Activated CD4-positive, alpha-beta T cell treated with anti-CD3 and anti-CD28 coated beads, Interleukin-2, amount 10 ng/mL, durations not matched to agents 24 days and 14 days (primary cell): ENCODE measurements around the gene TTLL5. TPM values are rescaled to one million over a fixed set of nuclear protein-coding genes. Genes with fewer than 3 reads are reported as not detected.

ENCODE experiments used
- DNase-seq: peaks from one replicate; pipeline ENCODE4 v3.0.0; 2022
- H3K27ac Mint-ChIP-seq: one replicate; pipeline ENCODE4 v1.8.0; 2022; ENCODE audit warnings: mild to moderate bottlenecking, mixed read lengths
- H3K27me3 Mint-ChIP-seq: one replicate; pipeline ENCODE4 v1.8.0; 2022; ENCODE audit warnings: mixed read lengths
- H3K36me3 Mint-ChIP-seq: one replicate; pipeline ENCODE4 v1.8.0; 2022; ENCODE audit warnings: low read depth, mild to moderate bottlenecking, mixed read lengths
- H3K4me1 Mint-ChIP-seq: one replicate; pipeline ENCODE4 v1.8.0; 2021; ENCODE audit warnings: mixed read lengths
- H3K4me3 Mint-ChIP-seq: one replicate; pipeline ENCODE4 v1.8.0; 2022; ENCODE audit warnings: mild to moderate bottlenecking, moderate library complexity, mixed read lengths
- H3K9me3 Mint-ChIP-seq: one replicate; pipeline ENCODE4 v1.8.0; 2021; ENCODE audit warnings: mixed read lengths
- intact Hi-C: fragments of 100-400 bp; cut with micrococcal nuclease; formaldehyde crosslinking; loops from one replicate; pipeline ENCODE4 v1.15.1; 2023
- total RNA-seq: library from RNA; stranded (reverse); gene quantifications from 2 replicates; pipeline ENCODE4 v1.2.3, GENCODE V29; 2022

Gene TTLL5
- total RNA-seq, 1 donor from 2014 or later = 35.5 TPM

DNA sequence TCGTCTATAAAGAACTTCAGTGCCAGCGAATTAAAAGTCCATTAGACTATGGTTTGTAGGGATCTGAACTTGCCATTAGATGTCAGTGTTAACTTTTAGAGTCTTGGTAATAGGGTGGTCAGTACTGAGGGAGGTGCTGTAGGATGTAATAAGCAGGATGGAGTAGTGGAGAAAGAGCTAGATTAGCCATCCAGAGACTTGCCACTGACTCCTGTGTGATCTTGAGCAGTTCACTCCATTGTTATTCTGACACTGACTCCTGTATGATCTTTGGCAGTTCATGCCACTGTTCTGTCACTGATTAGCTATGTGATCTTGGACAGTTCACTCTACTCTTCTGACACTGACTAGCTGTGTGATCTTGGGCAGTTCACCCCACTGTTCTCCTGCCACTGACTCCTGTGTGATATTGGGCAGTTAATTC lies 133.6 kb downstream of the TTLL5 start:
- DNase-seq = no peak
- Mint-ChIP-seq H3K4me1 (no peaks in the 10 kb centered on the region), H3K9me3 (peaks cover 10% of the 10 kb centered on the region), H3K4me3 (no peak overlapping the region), H3K27ac (no peak overlapping the region), H3K27me3 (no peaks in the 10 kb centered on the region), H3K36me3 (peaks cover 35% of the 10 kb centered on the region)
- intact Hi-C loops = no loop called here

- no peaks in the 10 kb centered on the region for H3K4me1 Mint-ChIP-seq
- DNase-seq = no peak
- H3K4me3 Mint-ChIP-seq = no peak overlapping the region
- peaks cover 47% of the 10 kb centered on the region for H3K36me3 Mint-ChIP-seq
- intact Hi-C loops = no loop called here
- no peaks in the 10 kb centered on the region for H3K27me3 Mint-ChIP-seq
- H3K9me3 Mint-ChIP-seq = peaks cover 11% of the 10 kb centered on the region
- no peak overlapping the region for H3K27ac Mint-ChIP-seq
Measured at GRCh38 chr14:75800792-75801191, 139.7 kb downstream of the TTLL5 start.

DNA sequence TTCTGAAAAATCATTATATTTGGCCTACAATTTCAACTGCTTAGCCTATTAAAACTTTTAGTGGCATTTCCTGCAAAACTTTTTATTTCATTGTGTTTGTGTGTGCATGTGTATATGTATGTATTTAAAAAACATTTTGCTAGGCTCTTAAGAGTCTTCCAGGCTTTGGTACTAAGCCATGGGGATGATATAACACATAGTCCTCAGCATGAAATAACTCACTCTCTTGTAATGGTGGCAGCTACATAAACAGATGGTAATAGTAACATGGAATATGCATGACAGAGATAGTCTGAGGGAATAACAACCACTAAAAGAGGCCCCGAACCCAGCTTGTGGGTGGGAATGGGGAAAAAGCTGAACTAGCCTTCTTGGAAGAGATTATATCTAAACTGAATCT lies 141.4 kb downstream of the TTLL5 start:
- Mint-ChIP-seq H3K27me3 (no peaks in the 10 kb centered on the region), H3K27ac (no peak overlapping the region), H3K4me3 (no peak overlapping the region), H3K4me1 (no peaks in the 10 kb centered on the region), H3K9me3 (peaks cover 11% of the 10 kb centered on the region), H3K36me3 (peaks cover 36% of the 10 kb centered on the region)
- intact Hi-C loops = no loop called here
- DNase-seq = no peak

- no peak overlapping the region for H3K27ac Mint-ChIP-seq
- H3K4me3 Mint-ChIP-seq = no peak overlapping the region
- H3K9me3 Mint-ChIP-seq = peaks cover 10% of the 10 kb centered on the region
- intact Hi-C loops = no loop called here
- H3K36me3 Mint-ChIP-seq = peaks cover 25% of the 10 kb centered on the region
- DNase-seq = no peak
- no peaks in the 10 kb centered on the region for H3K4me1 Mint-ChIP-seq
- H3K27me3 Mint-ChIP-seq = no peaks in the 10 kb centered on the region
Measured at GRCh38 chr14:75803765-75804164, 142.7 kb downstream of the TTLL5 start.

DNA sequence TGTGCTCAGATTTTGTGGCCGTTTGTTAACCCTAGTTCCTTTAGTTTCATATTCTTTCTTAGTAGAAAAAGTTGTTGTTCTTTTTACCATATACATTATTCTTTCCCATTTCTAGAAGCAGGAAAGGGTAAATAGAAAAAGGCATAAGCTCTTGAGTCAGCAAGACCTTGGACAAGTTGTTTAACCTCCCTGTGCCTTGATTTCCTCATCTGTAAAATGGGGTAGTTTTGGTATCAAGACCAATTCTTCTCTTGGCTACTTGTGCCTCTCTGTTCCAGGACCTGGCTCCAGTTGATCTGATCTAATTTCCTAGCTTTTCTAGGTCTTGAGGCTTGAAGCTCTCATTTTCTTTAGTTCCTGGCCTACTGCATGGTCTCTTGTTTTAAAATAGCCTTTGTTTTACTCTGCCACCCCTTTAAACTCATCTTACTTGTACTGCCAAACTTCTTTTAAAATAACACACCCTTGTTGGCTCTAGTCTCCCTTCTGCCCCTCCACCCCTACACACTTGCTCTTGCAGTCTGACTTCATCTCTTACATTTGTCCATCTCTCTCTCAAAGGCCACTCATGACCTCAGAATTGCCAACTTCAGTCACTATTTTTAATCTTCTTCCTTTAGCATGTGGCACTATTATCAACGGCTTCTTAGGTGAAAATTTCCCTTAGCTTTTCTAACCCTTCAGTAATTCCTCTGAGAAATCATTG lies 143.7 kb downstream of the TTLL5 start:
- Mint-ChIP-seq H3K4me3 (no peak overlapping the region), H3K27me3 (no peaks in the 10 kb centered on the region), H3K9me3 (peaks cover under 1% of the 10 kb centered on the region), H3K36me3 (peaks cover 18% of the 10 kb centered on the region), H3K27ac (peak overlapping the region; percentile 0), H3K4me1 (no peaks in the 10 kb centered on the region)
- DNase-seq = no peak
- intact Hi-C loops = no loop called here

DNA sequence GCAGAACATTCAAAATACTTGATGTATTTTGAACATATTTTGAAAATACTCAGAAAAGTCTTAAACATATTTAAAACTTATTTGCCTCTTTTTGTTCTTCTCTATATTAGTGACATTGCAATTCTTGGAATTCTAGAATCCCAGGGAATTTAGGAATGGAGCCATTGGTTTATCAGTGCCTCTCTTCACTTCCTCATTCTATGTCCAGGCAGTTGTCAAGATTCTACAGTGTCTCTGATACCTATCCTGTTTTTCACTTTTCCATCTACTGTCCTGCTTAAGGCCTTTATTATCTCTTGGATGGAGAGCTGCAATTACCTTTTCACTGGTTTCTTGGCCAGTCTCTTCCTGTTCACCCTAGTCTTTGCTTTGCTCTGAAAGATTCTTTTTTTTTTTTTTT lies 144.6 kb downstream of the TTLL5 start:
- intact Hi-C loops = no loop called here
- no peaks in the 10 kb centered on the region for H3K27me3 Mint-ChIP-seq
- H3K27ac Mint-ChIP-seq = no peak overlapping the region
- no peaks in the 10 kb centered on the region for H3K4me1 Mint-ChIP-seq
- peaks cover 8% of the 10 kb centered on the region for H3K36me3 Mint-ChIP-seq
- no peak for DNase-seq
- H3K9me3 Mint-ChIP-seq = no peaks in the 10 kb centered on the region
- H3K4me3 Mint-ChIP-seq = no peak overlapping the region

GRCh38 chr14:75806352-75806832 lies 145.3 kb downstream of the TTLL5 start:
- intact Hi-C loops = no loop called here
- Mint-ChIP-seq H3K27me3 (no peaks in the 10 kb centered on the region), H3K9me3 (no peaks in the 10 kb centered on the region), H3K4me1 (no peaks in the 10 kb centered on the region), H3K27ac (no peak overlapping the region), H3K4me3 (no peak overlapping the region), H3K36me3 (peaks cover 8% of the 10 kb centered on the region)
- no peak for DNase-seq

- H3K4me1 Mint-ChIP-seq = no peaks in the 10 kb centered on the region
- DNase-seq = no peak
- peaks cover 3% of the 10 kb centered on the region for H3K36me3 Mint-ChIP-seq
- no peak overlapping the region for H3K4me3 Mint-ChIP-seq
- H3K9me3 Mint-ChIP-seq = no peaks in the 10 kb centered on the region
- intact Hi-C loops = no loop called here
- H3K27me3 Mint-ChIP-seq = no peaks in the 10 kb centered on the region
- H3K27ac Mint-ChIP-seq = no peak overlapping the region
Measured at GRCh38 chr14:75807667-75808360, 146.8 kb downstream of the TTLL5 start.

DNA sequence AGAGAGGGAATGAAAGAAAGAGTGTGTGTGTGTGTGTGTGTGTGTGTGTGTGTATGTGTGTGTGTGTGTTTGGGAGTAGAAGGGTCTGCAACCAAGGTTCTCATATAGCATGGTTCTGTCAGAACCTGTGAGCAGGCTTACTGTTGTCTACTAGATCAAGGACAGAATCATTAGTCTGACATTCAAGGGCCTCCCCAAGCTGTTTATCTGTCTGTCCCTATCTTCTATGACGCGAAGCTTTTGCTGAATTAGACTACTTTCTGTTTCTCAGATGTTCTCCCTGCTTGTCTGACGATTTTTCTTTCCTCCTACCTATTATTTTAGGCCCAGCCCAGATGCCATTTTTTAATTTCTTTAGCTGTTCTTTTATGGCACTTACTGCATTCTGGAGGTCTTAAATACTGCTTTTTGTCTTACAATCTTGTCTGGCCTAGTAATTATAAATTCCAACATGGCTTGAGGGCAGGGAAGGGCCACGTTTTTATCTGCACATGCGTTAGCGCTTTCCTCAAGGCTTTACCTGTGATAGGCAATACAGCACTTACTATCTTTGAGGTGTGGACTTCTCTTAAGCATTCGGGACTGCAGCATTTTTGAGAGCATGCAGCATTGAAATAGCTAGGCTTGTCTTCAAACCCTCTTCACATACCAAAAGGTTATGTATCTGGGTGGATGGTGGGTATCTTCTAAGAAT lies 150.2 kb downstream of the TTLL5 start:
- no peak for DNase-seq
- H3K9me3 Mint-ChIP-seq = no peaks in the 10 kb centered on the region
- H3K4me3 Mint-ChIP-seq = no peak overlapping the region
- intact Hi-C loops = no loop called here
- H3K27ac Mint-ChIP-seq = no peak overlapping the region
- H3K36me3 Mint-ChIP-seq = no peaks in the 10 kb centered on the region
- H3K27me3 Mint-ChIP-seq = no peaks in the 10 kb centered on the region
- no peaks in the 10 kb centered on the region for H3K4me1 Mint-ChIP-seq

GRCh38 chr14:75811872-75812499 lies 150.9 kb downstream of the TTLL5 start:
- intact Hi-C loops = no loop called here
- no peaks in the 10 kb centered on the region for H3K4me1 Mint-ChIP-seq
- H3K4me3 Mint-ChIP-seq = no peak overlapping the region
- H3K27ac Mint-ChIP-seq = no peak overlapping the region
- no peak for DNase-seq
- H3K27me3 Mint-ChIP-seq = no peaks in the 10 kb centered on the region
- H3K36me3 Mint-ChIP-seq = no peaks in the 10 kb centered on the region
- no peaks in the 10 kb centered on the region for H3K9me3 Mint-ChIP-seq

GRCh38 chr14:75812622-75813021 lies 151.6 kb downstream of the TTLL5 start:
- H3K4me1 Mint-ChIP-seq = no peaks in the 10 kb centered on the region
- intact Hi-C loops = no loop called here
- no peak for DNase-seq
- H3K27ac Mint-ChIP-seq = no peak overlapping the region
- H3K27me3 Mint-ChIP-seq = no peaks in the 10 kb centered on the region
- no peak overlapping the region for H3K4me3 Mint-ChIP-seq
- peaks cover 2% of the 10 kb centered on the region for H3K36me3 Mint-ChIP-seq
- no peaks in the 10 kb centered on the region for H3K9me3 Mint-ChIP-seq

DNA sequence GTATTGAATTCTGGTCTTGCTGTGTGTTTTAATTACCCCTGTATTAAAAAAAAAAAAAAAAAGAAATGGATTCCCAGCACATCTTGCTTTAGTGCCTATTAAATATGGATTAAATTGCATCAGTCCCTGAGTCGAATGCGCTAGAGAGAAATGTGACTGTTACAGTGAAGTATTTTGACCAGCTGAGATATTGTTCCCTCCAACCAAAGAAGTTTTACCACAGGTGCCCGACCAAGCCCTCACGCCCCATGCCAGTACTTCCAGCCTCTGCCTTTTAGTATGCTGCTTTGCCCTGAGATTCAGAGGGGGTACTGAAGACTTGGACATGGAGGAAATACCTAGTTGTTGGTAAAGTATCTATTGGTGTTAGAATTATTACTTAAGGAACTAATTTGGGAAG lies 159.7 kb downstream of the TTLL5 start:
- Mint-ChIP-seq H3K4me3 (no peak overlapping the region), H3K36me3 (peaks cover 9% of the 10 kb centered on the region), H3K27me3 (no peaks in the 10 kb centered on the region)

GRCh38 chr14:75821831-75822521 lies 160.9 kb downstream of the TTLL5 start:
- no peak overlapping the region for H3K27ac Mint-ChIP-seq

More for the DNA sequence above, 159.7 kb downstream of the TTLL5 start:
- Mint-ChIP-seq H3K27ac (no peak overlapping the region), H3K4me1 (peaks cover 15% of the 10 kb centered on the region), H3K9me3 (no peaks in the 10 kb centered on the region)
- no peak for DNase-seq
- intact Hi-C loops = no loop called here

More at GRCh38 chr14:75821831-75822521, 160.9 kb downstream of the TTLL5 start:
- Mint-ChIP-seq H3K27me3 (no peaks in the 10 kb centered on the region), H3K36me3 (peaks cover 9% of the 10 kb centered on the region), H3K4me1 (peaks cover 15% of the 10 kb centered on the region), H3K4me3 (no peak overlapping the region), H3K9me3 (no peaks in the 10 kb centered on the region)
- DNase-seq = no peak
- intact Hi-C loops = no loop called here
